Smooth muscle cell (in vitro differentiated cells): ENCODE measurements around the gene CPNE1. TPM values are rescaled to one million over a fixed set of nuclear protein-coding genes. Genes with fewer than 3 reads are reported as not detected.

Source experiments
- DNase-seq: peaks from one replicate; lab custom pipeline; 2025; ENCODE audit not compliant: unreplicated experiment; lab: John Stamatoyannopoulos, UW
- H2AFZ ChIP-seq: fragments of 200-600 bp; sonication (generic); 2 replicates; pipeline ENCODE4 v1.6.0; 2016; ENCODE audit warnings: antibody characterized with exemption, low read depth, mild to moderate bottlenecking
- H3F3A ChIP-seq: fragments of 200-600 bp; sonication (generic); 2 replicates; pipeline ENCODE4 v1.6.0; 2017; ENCODE audit warnings: antibody characterized with exemption, low read depth
- H3K27ac ChIP-seq: fragments of 200-600 bp; sonication (generic); 2 replicates; pipeline ENCODE4 v1.5.1; 2016; ENCODE audit warnings: low read depth, mild to moderate bottlenecking
- H3K27me3 ChIP-seq: fragments of 200-600 bp; sonication (generic); 2 replicates; pipeline ENCODE4 v1.6.1; 2016; ENCODE audit warnings: low read depth, mild to moderate bottlenecking
- H3K36me3 ChIP-seq: fragments of 200-600 bp; sonication (generic); 2 replicates; pipeline ENCODE4 v1.5.1; 2016; ENCODE audit warnings: low read depth
- H3K4me1 ChIP-seq: fragments of 200-600 bp; sonication (generic); 2 replicates; pipeline ENCODE4 v1.5.1; 2016; ENCODE audit warnings: low read depth
- H3K4me2 ChIP-seq: fragments of 200-600 bp; sonication (generic); 2 replicates; pipeline ENCODE4 v1.6.0; 2016; ENCODE audit warnings: mild to moderate bottlenecking
- H3K4me3 ChIP-seq: fragments of 200-600 bp; sonication (generic); 2 replicates; pipeline ENCODE4 v1.5.1; 2016; ENCODE audit warnings: mild to moderate bottlenecking
- H3K79me2 ChIP-seq: fragments of 200-600 bp; sonication (generic); 2 replicates; pipeline ENCODE4 v1.6.0; 2016; ENCODE audit warnings: low read depth, mild to moderate bottlenecking
- H3K9ac ChIP-seq: fragments of 200-600 bp; sonication (generic); 2 replicates; pipeline ENCODE4 v1.6.0; 2016; ENCODE audit warnings: low read depth
- H3K9me3 ChIP-seq: fragments of 200-600 bp; sonication (generic); replicated peaks from 2 replicates; pipeline ENCODE4 v1.5.1; 2016; ENCODE audit warnings: low read depth
- H4K20me1 ChIP-seq: fragments of 200-600 bp; sonication (generic); 2 replicates; pipeline ENCODE4 v1.6.0; 2016; ENCODE audit warnings: low read depth
- CTCF ChIP-seq: fragments of 200-600 bp; sonication (generic); IDR thresholded peaks from 2 replicates; pipeline ENCODE4 v1.5.1; 2017; ENCODE audit warnings: borderline replicate concordance, mild to moderate bottlenecking, antibody characterized with exemption; ENCODE audit not compliant: insufficient read depth, poor library complexity, severe bottlenecking
- WGBS: methylation state at CpG from one replicate; pipeline ENCODE4 v1.1.7; 2016; ENCODE audit warnings: low lambda C conversion rate; 5-methylcytosine and 5-hydroxymethylcytosine counted together
- polyA plus RNA-seq: library from polyadenylated mRNA; unstranded; fragments of >200 nt; fragmentation: Nextera tagmentation; extraction: Ambion mirVana; gene quantifications from 2 replicates; pipeline ENCODE4 v1.2.1, GENCODE V29; 2016
- total RNA-seq: library from RNA; depleted of rRNA; stranded (reverse); fragments of >200 nt; gene quantifications from 2 replicates; pipeline ENCODE4 v1.2.3, GENCODE V29; 2014

The CPNE1 gene
- total and polyA plus RNA-seq, 2 experiments from 2014 or later: 140 to 156 TPM

- H3F3A ChIP-seq: peaks cover 32% of the 10 kb centered on the region
- peaks cover 10% of the 10 kb centered on the region for H3K4me1 ChIP-seq
- peaks cover 10% of the 10 kb centered on the region for H3K79me2 ChIP-seq
- TF ChIP-seq CTCF: no peak
- peak overlapping the region; percentile 93 for H3K4me2 ChIP-seq
- 11% methylated on average over 37 of the region's 37 CpGs for WGBS
- H3K9me3 ChIP-seq: no peaks in the 10 kb centered on the region
- peaks cover 4% of the 10 kb centered on the region for H3K36me3 ChIP-seq
- DNase-seq: no peak
- H4K20me1 ChIP-seq: peaks cover 19% of the 10 kb centered on the region
- H3K4me3 ChIP-seq: peak overlapping the region; percentile 81
- H3K27me3 ChIP-seq: no peaks in the 10 kb centered on the region
- H2AFZ ChIP-seq: peak overlapping the region; percentile 80
- peak overlapping the region; percentile 94 for H3K27ac ChIP-seq
- peak overlapping the region; percentile 94 for H3K9ac ChIP-seq
These were observed 33.8 kb upstream of the CPNE1 start for GRCh38 chr20:35698298-35699126.

- no peaks in the 10 kb centered on the region for H3K9me3 ChIP-seq
- no peak for TF ChIP-seq CTCF
- peaks cover 25% of the 10 kb centered on the region for H3F3A ChIP-seq
- peaks cover 10% of the 10 kb centered on the region for H3K4me1 ChIP-seq
- no peaks in the 10 kb centered on the region for H3K36me3 ChIP-seq
- H3K27ac ChIP-seq: no peak overlapping the region
- no peaks in the 10 kb centered on the region for H3K27me3 ChIP-seq
- H3K79me2 ChIP-seq: peaks cover 9% of the 10 kb centered on the region
- H3K4me3 ChIP-seq: peak overlapping the region; percentile 81
- H3K4me2 ChIP-seq: peak overlapping the region; percentile 93
- peaks cover 12% of the 10 kb centered on the region for H4K20me1 ChIP-seq
- no peak for DNase-seq
- H3K9ac ChIP-seq: no peak overlapping the region
- 89% methylated on average over 9 of the region's 9 CpGs for WGBS
- H2AFZ ChIP-seq: no peak overlapping the region
These were observed 33.1 kb upstream of the CPNE1 start for GRCh38 chr20:35697696-35698297.

DNA sequence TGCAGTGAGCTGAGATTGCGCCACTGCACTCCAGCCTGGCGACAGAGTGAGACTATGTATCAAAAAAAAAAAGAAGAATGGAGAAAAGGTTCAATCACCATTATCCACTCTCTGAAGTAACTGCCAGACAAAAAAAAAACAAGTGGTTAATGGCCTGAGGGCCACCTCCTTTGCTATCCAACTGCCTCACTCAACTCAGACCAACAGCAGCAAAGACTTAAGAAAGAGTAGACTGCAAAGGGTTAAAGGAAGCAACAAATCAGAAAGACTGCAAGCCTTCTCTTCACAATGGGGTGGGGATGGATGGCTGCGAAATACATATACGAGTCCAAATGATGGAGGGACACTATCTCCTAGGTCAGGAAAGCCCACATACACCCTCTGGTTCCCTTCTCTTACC, 31.3 kb upstream of the CPNE1 start:
- 95% methylated on average over 4 of the region's 4 CpGs for WGBS
- Histone ChIP-seq H2AFZ (no peak overlapping the region), H3K79me2 (peaks cover 9% of the 10 kb centered on the region), H3K27me3 (no peaks in the 10 kb centered on the region), H3K4me1 (peaks cover 10% of the 10 kb centered on the region), H3K9ac (no peak overlapping the region), H3K4me3 (no peak overlapping the region), H3K4me2 (no peak overlapping the region), H3F3A (peaks cover 9% of the 10 kb centered on the region), H3K27ac (no peak overlapping the region), H3K36me3 (no peaks in the 10 kb centered on the region), H4K20me1 (no peaks in the 10 kb centered on the region), H3K9me3 (no peaks in the 10 kb centered on the region)
- no peak for TF ChIP-seq CTCF
- DNase-seq: no peak
